Testis (tissue), 2 donors: ENCODE measurements around the gene CIB4.

Experiments used
- POLR2A ChIP-seq: fragments of 450-650 bp; IDR thresholded peaks from one replicate; pipeline ENCODE4 v1.6.1; 2017; ENCODE audit warnings: antibody characterized with exemption, mild to moderate bottlenecking, moderate library complexity
- TF ChIP-seq, protein P1 (sequence below), 3 experiments: fragments of 450-650 bp in 2 of 3; fragments of 200-600 bp in 1 of 3; sonication (generic) in 1 of 3; IDR thresholded peaks; one replicate each; pipeline ENCODE4 v1.5.1; 2016 to 2019; ENCODE audit warnings: antibody characterized with exemption in 3 of 3, mild to moderate bottlenecking in 2 of 3, moderate library complexity in 1 of 3

DNA sequence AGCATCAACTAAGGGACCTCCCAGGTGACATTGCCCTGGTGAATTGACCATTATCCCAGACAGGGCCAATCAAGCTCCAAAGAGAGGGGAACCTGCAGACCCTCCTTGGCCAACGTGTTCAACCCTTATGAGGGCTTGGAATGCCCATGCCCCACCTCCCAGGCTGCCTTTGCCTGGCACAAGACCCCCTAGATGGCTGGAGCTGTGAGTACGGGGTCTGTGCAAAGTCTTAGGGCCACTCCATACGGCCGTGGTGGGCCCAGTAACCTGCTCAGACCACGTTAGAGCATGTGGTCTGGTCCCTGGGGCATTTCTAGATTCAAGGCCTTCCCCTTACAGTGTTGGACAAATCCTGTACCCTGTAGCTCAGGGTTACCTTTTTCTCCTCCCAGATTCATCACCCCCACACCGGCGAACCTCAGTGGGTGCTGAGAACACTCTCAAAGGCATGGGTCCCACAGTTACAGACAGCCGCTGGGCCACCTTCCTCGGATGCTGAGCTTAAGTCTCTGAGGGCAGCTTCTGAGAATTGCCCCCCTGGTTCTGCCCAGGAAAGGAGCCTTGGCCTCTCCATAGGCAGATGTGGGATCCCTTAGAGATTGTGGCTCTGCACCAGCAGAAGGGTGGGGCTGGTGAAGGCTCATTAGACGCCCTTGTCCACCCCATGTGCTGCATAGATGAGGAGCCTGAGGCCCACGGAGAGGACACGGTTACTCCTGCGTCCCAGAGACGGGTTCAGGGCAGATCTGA lies 33.0 kb upstream of the CIB4 start:
- TF ChIP-seq, protein P1, sequence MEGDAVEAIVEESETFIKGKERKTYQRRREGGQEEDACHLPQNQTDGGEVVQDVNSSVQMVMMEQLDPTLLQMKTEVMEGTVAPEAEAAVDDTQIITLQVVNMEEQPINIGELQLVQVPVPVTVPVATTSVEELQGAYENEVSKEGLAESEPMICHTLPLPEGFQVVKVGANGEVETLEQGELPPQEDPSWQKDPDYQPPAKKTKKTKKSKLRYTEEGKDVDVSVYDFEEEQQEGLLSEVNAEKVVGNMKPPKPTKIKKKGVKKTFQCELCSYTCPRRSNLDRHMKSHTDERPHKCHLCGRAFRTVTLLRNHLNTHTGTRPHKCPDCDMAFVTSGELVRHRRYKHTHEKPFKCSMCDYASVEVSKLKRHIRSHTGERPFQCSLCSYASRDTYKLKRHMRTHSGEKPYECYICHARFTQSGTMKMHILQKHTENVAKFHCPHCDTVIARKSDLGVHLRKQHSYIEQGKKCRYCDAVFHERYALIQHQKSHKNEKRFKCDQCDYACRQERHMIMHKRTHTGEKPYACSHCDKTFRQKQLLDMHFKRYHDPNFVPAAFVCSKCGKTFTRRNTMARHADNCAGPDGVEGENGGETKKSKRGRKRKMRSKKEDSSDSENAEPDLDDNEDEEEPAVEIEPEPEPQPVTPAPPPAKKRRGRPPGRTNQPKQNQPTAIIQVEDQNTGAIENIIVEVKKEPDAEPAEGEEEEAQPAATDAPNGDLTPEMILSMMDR (IDR thresholded peaks at IDR 0.05), result no peak
- TF ChIP-seq POLR2A, result no peak
